GM23338 (cell line): Measurements from ENCODE around the gene ANO1. TPM values are rescaled to one million over a fixed set of nuclear protein-coding genes. Genes with fewer than 3 reads are reported as not detected.

Experiments used
- ETS1 ChIP-seq: IDR thresholded peaks from 2 replicates; pipeline ENCODE4 v1.6.1; 2016; ENCODE audit warnings: antibody characterized with exemption
- NANOG ChIP-seq: IDR thresholded peaks from 2 replicates; pipeline ENCODE4 v1.6.1; 2016; ENCODE audit warnings: antibody characterized with exemption, borderline replicate concordance
- ZNF462 ChIP-seq: fragments of 250-450 bp; sonication (Bioruptor Pico); IDR thresholded peaks from 2 replicates; pipeline ENCODE4 v1.5.0; 2020; ENCODE audit warnings: mild to moderate bottlenecking, moderate library complexity
- polyA plus RNA-seq: library from polyadenylated mRNA; unstranded; fragments of >200 nt; fragmentation: Nextera tagmentation; extraction: Ambion mirVana; gene quantifications from 2 replicates; pipeline ENCODE4 v1.2.1, GENCODE V29; 2016
- total RNA-seq: library from RNA; depleted of rRNA; stranded (reverse); fragments of >200 nt; shearing (Covaris generic); gene quantifications from 2 replicates; pipeline ENCODE4 v1.2.3, GENCODE V29; 2014
- TF ChIP-seq, protein P1 (sequence below), 2 experiments: fragments of 200-600 bp in 1 of 2; sonication (generic) in 1 of 2; conservative IDR thresholded peaks; 2 replicates each; pipeline versions ENCODE4 v1.5.1 to v1.6.1; 2016 to 2017; ENCODE audit warnings: antibody characterized with exemption in 2 of 2, low read depth in 2 of 2, mild to moderate bottlenecking in 2 of 2, moderate library complexity in 1 of 2

The ANO1 gene
- total and polyA plus RNA-seq, 2 experiments from 2014 or later: 1.4 to 3.4 TPM

DNA sequence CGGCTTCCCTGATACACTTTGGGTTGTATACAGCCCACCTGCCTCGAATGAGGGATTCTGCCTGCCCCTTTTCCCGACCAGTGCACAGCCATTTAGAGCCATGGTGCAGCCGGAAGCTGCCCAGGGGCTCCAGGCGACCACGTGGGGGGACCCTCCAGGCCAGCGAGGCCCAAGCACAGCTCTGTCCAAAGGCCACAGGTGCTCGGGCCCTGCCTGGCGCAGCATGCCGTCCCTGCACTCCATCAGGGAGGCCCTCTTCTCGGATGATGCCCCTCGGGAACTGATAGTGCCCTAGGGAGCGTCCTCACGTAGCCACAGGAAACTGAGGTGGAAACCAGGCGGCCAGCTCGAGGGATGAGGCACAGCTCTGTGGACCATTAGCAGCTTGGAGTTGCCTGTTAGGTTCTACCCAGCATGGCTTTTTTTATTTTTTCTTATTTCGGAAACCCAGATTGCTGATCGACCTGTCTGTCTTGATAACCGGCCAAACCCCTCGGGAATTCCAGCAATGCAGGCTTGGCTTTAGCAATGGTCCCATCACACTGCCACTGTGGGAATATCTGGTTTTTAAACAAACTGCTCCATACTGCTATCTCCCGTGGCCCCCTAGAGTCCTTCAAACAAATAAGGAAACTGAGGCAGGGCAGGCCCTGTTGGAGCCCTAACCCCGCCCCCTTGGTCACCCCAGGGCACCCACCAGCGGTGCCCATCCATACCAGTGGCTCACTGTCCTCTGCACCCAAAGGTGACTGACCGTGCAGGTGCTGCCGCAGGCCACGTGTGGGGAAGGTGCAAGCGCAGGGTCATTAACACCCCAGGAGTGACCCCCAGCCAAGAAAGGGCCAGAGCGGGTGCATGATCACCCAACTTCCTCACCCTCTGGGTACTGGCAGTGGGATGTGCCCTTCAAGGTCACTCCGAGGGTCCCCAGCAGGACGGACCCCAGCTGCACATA lies 8.0 kb downstream of the ANO1 start (continued):
- TF ChIP-seq ZNF462 (CRISPR knock-in tag): no peak
- no peak for TF ChIP-seq ETS1
- TF ChIP-seq, protein P1, sequence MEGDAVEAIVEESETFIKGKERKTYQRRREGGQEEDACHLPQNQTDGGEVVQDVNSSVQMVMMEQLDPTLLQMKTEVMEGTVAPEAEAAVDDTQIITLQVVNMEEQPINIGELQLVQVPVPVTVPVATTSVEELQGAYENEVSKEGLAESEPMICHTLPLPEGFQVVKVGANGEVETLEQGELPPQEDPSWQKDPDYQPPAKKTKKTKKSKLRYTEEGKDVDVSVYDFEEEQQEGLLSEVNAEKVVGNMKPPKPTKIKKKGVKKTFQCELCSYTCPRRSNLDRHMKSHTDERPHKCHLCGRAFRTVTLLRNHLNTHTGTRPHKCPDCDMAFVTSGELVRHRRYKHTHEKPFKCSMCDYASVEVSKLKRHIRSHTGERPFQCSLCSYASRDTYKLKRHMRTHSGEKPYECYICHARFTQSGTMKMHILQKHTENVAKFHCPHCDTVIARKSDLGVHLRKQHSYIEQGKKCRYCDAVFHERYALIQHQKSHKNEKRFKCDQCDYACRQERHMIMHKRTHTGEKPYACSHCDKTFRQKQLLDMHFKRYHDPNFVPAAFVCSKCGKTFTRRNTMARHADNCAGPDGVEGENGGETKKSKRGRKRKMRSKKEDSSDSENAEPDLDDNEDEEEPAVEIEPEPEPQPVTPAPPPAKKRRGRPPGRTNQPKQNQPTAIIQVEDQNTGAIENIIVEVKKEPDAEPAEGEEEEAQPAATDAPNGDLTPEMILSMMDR (conservative IDR thresholded peaks at IDR 0.05; ENCODE audit: low read depth in 2 of 2): no peak
- no peak for TF ChIP-seq NANOG
